ENCODE data around the gene FREM1. TPM values are rescaled to one million over a fixed set of nuclear protein-coding genes. Genes with fewer than 3 reads are reported as not detected.

The FREM1 gene, protein sequence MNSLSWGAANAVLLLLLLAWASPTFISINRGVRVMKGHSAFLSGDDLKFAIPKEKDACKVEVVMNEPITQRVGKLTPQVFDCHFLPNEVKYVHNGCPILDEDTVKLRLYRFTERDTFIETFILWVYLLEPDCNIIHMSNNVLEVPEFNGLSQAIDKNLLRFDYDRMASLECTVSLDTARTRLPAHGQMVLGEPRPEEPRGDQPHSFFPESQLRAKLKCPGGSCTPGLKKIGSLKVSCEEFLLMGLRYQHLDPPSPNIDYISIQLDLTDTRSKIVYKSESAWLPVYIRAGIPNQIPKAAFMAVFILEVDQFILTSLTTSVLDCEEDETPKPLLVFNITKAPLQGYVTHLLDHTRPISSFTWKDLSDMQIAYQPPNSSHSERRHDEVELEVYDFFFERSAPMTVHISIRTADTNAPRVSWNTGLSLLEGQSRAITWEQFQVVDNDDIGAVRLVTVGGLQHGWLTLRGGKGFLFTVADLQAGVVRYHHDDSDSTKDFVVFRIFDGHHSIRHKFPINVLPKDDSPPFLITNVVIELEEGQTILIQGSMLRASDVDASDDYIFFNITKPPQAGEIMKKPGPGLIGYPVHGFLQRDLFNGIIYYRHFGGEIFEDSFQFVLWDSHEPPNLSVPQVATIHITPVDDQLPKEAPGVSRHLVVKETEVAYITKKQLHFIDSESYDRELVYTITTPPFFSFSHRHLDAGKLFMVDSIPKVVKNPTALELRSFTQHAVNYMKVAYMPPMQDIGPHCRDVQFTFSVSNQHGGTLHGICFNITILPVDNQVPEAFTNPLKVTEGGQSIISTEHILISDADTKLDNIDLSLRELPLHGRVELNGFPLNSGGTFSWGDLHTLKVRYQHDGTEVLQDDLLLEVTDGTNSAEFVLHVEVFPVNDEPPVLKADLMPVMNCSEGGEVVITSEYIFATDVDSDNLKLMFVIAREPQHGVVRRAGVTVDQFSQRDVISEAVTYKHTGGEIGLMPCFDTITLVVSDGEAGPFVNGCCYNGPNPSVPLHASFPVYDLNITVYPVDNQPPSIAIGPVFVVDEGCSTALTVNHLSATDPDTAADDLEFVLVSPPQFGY (N-terminal part only)
- total RNA-seq (2016; rRNA removed; fragmentation: Illumina TruSeq; extraction: Trizol) (33.6 and 64.3 TPM in 2 replicates), polyA plus RNA-seq (2011; rRNA removed) (202 and 232 TPM in 2 replicates), polyA minus RNA-seq (2011; rRNA and poly(A)+ RNA removed; ENCODE audit: low replicate concordance) (0.56 and 445 TPM in 2 replicates), Bru-seq, nascent RNA (percentile 98 among the genes with signal in this experiment), BruChase-seq, experiment 1, labeled RNA remaining after a 6-hour chase (percentile 93 among the genes with signal in this experiment), BruChase-seq, experiment 2, labeled RNA remaining after a 2-hour chase (percentile 97 among the genes with signal in this experiment)
- total RNA-seq (2016; cell fraction: cytosol; rRNA removed; fragmentation: Illumina TruSeq; extraction: Trizol; ENCODE audit: low read depth), result 4.3 and 4.4 TPM in 2 replicates
- total RNA-seq (2016; cell fraction: insoluble cytoplasmic fraction; rRNA removed; fragmentation: Illumina TruSeq; extraction: Trizol), result 35.4 and 63.3 TPM in 2 replicates
- total RNA-seq (2016; cell fraction: membrane; rRNA removed; fragmentation: Illumina TruSeq; extraction: Trizol), result 11.1 and 12.8 TPM in 2 replicates
- total RNA-seq (2016; cell fraction: nucleus; rRNA removed; fragmentation: Illumina TruSeq; extraction: Trizol), result 124 and 146 TPM in 2 replicates
- polyA plus RNA-seq (2011; cell fraction: cytosol; rRNA removed), result 129 and 182 TPM in 2 replicates
- polyA plus RNA-seq (2011; cell fraction: nucleus; rRNA removed), result 324 and 329 TPM in 2 replicates
- 122 and 133 TPM in 2 replicates for polyA plus RNA-seq (2012)
- 3.2 and 3.5 TPM in 2 replicates for polyA plus RNA-seq (2016; cell fraction: cytosol; fragmentation: Illumina TruSeq; extraction: Trizol; ENCODE audit: low read depth)
- 22.5 and 25.8 TPM in 2 replicates for polyA plus RNA-seq (2016; cell fraction: insoluble cytoplasmic fraction; fragmentation: Illumina TruSeq; extraction: Trizol; ENCODE audit: low read depth)
- 4.7 and 6.1 TPM in 2 replicates for polyA plus RNA-seq (2016; cell fraction: membrane; fragmentation: Illumina TruSeq; extraction: Trizol; ENCODE audit: low read depth)
- 89.7 and 90.5 TPM in 2 replicates for polyA plus RNA-seq (2016; cell fraction: nucleus; fragmentation: Illumina TruSeq; extraction: Trizol; ENCODE audit: insufficient read depth, low read depth)
- 118 and 175 TPM in 2 replicates for polyA minus RNA-seq (2011; cell fraction: cytosol; rRNA and poly(A)+ RNA removed)
- 794 and 882 TPM in 2 replicates for polyA minus RNA-seq (2011; cell fraction: nucleus; rRNA and poly(A)+ RNA removed)
- long read RNA-seq, experiment 1, partial matches to known transcripts, result 13 of 31 reads
- long read RNA-seq, experiment 1, other reads (novel, unspliced or antisense), result 18 of 31 reads
- long read RNA-seq, experiment 2, partial matches to known transcripts, result 74 of 164 reads
- long read RNA-seq, experiment 2, other reads (novel, unspliced or antisense), result 90 of 164 reads

DNA sequence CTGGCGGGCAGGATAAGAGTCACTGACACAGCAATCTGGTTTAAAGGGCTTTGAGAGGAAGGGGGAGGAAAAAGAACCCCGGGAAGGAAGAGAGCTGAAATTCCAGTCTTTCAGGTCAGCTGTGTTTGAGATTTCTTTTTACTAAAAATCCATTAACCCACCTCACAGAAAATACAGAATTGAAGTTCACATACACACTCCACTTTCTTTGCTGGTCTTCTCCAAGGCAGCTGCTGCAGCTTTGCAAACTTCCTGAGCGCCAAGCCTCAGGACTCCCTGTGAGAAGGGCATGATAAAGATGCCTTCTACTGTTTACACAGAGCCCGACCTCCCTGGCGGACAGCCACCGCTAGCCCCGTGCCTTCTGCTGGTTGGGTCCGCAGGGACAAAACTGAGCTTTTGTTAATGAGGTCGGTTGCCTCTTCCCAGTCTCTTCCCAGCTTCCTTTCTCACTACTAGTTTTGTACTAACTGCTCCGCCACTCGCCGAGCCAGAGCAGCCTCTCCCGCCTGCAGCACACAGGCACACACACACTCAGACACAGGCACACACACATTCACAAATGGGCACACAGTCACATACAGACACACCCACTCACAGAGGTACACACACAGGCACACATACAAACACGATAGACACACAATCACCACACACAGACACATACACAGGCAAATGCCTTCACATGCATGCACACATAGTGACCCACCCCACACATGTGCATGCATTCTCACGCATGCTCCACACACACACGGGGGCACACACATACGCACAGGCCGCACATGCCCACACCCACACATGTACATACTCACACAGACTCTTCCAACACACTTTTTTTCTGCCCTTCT, at the start of gene FREM1:
TSS of gene FREM1 (minus strand) at position 468 of the 845 bp plus-strand sequence. CDS start 41,451 bp downstream, outside the sequence.
- in situ Hi-C loops (cut with HindIII; ENCODE audit: extremely low pct_ligation_motif_present, low pct_unique_long_range_greater_than_20kb) (no loop called here), intact Hi-C loops (cut with micrococcal nuclease; ENCODE audit: unreplicated experiment) (loop anchor here (1.0 to 2.0 kb wide), 3 partner anchors 11 to 51 kb away; no protein-coding TSS in a partner anchor)
- ChIA-PET CTCF (ENCODE audit: low intra/inter-chr PET ratio, low total read pairs) (no interaction called here), POLR2A (interaction anchor here (1.0 to 1.2 kb wide), 2 partner anchors 15 to 41 kb away, joined by 4 to 8 read pairs; no protein-coding TSS in a partner anchor)
- no peaks in the 10 kb centered on the region; a peak in 1 of 5 replicates for H3K27me3 ChIP-seq (ENCODE audit: control insufficient read depth in 1 of 2, insufficient read depth in 2 of 2, low read length in 2 of 2)
- H3K4me2 ChIP-seq (ENCODE audit: low read depth, low read length), result peak within 1 kb of the TSS; percentile 85
- DNase-seq (ENCODE audit: low spot score), result peak; percentile 55
- H2AFZ ChIP-seq (ENCODE audit: low read length), result peak within 1 kb of the TSS; percentile 67
- peaks cover 84% of the 10 kb centered on the region for H3K4me1 ChIP-seq (ENCODE audit: insufficient read depth, low read length)
- H3K9ac ChIP-seq (ENCODE audit: insufficient read depth, low read depth, low read length), result peak within 1 kb of the TSS; percentile 62
- FAIRE-seq, result peak; percentile 4
- peak within 1 kb of the TSS; percentile 61 for H3K27ac ChIP-seq (ENCODE audit: extremely low read length, insufficient read depth, low read length)
- peaks cover 39% of the 10 kb centered on the region for H3K79me2 ChIP-seq (ENCODE audit: insufficient read depth, low read length)
- no peaks in the 10 kb centered on the region for H4K20me1 ChIP-seq (ENCODE audit: insufficient read depth, low read length)
- WGBS (ENCODE audit: low lambda C conversion rate), result 25% methylated on average over 18 of the region's 18 CpGs
- H3K9me3 ChIP-seq (ENCODE audit: low read length), result no peaks in the 10 kb centered on the region
- peak within 1 kb of the TSS; percentile 1 to 66 (median 63); a peak in 4 of 6 replicates for H3K4me3 ChIP-seq (replicated peaks in 1 of 3; ENCODE audit: insufficient read depth in 1 of 3, low read depth in 2 of 3, low read length in 3 of 3)
- peak; percentile 94 for ATAC-seq
- H3K36me3 ChIP-seq (replicated peaks in 1 of 2; ENCODE audit: control insufficient read depth in 1 of 2, insufficient read depth in 2 of 2, low read length in 2 of 2), result no peaks in the 10 kb centered on the region
- BruUV-seq (replicated peaks), result no TSS peak
- no peak for TF ChIP-seq CCDC6 (CRISPR knock-in tag; IDR thresholded peaks at IDR 0.05)
- TF ChIP-seq, protein P1, sequence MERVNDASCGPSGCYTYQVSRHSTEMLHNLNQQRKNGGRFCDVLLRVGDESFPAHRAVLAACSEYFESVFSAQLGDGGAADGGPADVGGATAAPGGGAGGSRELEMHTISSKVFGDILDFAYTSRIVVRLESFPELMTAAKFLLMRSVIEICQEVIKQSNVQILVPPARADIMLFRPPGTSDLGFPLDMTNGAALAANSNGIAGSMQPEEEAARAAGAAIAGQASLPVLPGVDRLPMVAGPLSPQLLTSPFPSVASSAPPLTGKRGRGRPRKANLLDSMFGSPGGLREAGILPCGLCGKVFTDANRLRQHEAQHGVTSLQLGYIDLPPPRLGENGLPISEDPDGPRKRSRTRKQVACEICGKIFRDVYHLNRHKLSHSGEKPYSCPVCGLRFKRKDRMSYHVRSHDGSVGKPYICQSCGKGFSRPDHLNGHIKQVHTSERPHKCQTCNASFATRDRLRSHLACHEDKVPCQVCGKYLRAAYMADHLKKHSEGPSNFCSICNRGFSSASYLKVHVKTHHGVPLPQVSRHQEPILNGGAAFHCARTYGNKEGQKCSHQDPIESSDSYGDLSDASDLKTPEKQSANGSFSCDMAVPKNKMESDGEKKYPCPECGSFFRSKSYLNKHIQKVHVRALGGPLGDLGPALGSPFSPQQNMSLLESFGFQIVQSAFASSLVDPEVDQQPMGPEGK (CRISPR knock-in tag; IDR thresholded peaks at IDR 0.05), result peak; percentile 53; the same call in 1 of the 2 replicates
- TF ChIP-seq, protein P2, sequence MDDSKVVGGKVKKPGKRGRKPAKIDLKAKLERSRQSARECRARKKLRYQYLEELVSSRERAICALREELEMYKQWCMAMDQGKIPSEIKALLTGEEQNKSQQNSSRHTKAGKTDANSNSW (CRISPR knock-in tag; IDR thresholded peaks at IDR 0.05; ENCODE audit: borderline replicate concordance), result no peak
- TF ChIP-seq, protein P3, sequence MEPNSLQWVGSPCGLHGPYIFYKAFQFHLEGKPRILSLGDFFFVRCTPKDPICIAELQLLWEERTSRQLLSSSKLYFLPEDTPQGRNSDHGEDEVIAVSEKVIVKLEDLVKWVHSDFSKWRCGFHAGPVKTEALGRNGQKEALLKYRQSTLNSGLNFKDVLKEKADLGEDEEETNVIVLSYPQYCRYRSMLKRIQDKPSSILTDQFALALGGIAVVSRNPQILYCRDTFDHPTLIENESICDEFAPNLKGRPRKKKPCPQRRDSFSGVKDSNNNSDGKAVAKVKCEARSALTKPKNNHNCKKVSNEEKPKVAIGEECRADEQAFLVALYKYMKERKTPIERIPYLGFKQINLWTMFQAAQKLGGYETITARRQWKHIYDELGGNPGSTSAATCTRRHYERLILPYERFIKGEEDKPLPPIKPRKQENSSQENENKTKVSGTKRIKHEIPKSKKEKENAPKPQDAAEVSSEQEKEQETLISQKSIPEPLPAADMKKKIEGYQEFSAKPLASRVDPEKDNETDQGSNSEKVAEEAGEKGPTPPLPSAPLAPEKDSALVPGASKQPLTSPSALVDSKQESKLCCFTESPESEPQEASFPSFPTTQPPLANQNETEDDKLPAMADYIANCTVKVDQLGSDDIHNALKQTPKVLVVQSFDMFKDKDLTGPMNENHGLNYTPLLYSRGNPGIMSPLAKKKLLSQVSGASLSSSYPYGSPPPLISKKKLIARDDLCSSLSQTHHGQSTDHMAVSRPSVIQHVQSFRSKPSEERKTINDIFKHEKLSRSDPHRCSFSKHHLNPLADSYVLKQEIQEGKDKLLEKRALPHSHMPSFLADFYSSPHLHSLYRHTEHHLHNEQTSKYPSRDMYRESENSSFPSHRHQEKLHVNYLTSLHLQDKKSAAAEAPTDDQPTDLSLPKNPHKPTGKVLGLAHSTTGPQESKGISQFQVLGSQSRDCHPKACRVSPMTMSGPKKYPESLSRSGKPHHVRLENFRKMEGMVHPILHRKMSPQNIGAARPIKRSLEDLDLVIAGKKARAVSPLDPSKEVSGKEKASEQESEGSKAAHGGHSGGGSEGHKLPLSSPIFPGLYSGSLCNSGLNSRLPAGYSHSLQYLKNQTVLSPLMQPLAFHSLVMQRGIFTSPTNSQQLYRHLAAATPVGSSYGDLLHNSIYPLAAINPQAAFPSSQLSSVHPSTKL (CRISPR knock-in tag; IDR thresholded peaks at IDR 0.05), result peak; percentile 58; the same call in 1 of the 2 replicates
